ENCODE results near the gene NDUFA9.

The NDUFA9 gene

DNA sequence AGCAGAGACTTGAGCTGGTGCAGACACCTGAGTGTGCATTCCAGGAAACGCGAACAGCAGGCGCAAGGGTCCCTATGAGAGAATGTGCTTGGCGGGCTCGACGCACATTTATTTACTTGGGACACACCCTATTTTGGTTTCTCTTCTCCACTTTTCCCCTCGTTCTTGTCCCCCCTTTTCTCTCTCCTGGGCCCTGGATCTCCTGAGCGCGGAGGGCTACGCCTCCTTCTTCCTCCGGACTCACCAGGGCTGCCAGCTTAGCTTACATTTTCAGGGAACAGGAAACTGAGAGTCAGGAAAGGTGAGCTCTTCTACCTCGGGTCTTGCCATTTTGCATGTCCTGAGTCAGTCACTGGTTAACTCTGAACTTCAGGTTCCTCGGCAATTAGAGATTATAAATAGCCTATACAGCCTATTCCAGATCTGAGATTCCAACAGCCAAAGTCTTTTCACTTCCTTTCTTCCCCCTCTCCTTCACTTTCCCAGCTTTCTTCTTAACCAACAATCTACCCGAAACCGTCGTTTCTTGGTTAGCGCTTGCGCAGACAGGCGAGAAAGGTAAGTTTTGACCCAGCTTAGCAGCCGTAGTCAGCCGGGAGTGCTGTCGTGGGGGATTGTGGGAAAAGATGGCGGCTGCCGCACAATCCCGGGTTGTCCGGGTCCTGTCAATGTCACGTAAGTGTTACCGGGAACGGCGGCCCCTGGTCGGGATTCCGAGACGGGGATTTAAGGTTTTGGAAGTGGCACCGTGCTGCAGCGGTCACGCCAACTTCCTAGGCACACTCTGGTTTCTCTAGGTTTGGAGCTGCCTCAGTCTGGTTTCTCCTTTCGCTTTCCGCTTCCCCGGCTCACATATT lies at the start of gene NDUFA9, which contains the start of gene AKAP3:
Gene NDUFA9 (plus strand): TSS at position 614 of the 857 bp plus-strand sequence. CDS start 13 bp downstream, at position 627.
Gene AKAP3 (minus strand): TSS at position 551 of the 857 bp plus-strand sequence. CDS start 10,855 bp downstream, outside the sequence.
- H3K36me3 ChIP-seq (ENCODE audit: insufficient read depth, low read length), result no peaks in the 10 kb centered on the region
- H3K4me1 ChIP-seq (ENCODE audit: insufficient read depth, low read length, poor library complexity, severe bottlenecking), result peaks cover 45% of the 10 kb centered on the region
- H3K9me2 ChIP-seq (replicated peaks; ENCODE audit: low read depth, low read length), result no peaks in the 10 kb centered on the region
- no peaks in the 10 kb centered on the region for H3F3A ChIP-seq (ENCODE audit: low read depth)
- TF ChIP-seq, protein P1, sequence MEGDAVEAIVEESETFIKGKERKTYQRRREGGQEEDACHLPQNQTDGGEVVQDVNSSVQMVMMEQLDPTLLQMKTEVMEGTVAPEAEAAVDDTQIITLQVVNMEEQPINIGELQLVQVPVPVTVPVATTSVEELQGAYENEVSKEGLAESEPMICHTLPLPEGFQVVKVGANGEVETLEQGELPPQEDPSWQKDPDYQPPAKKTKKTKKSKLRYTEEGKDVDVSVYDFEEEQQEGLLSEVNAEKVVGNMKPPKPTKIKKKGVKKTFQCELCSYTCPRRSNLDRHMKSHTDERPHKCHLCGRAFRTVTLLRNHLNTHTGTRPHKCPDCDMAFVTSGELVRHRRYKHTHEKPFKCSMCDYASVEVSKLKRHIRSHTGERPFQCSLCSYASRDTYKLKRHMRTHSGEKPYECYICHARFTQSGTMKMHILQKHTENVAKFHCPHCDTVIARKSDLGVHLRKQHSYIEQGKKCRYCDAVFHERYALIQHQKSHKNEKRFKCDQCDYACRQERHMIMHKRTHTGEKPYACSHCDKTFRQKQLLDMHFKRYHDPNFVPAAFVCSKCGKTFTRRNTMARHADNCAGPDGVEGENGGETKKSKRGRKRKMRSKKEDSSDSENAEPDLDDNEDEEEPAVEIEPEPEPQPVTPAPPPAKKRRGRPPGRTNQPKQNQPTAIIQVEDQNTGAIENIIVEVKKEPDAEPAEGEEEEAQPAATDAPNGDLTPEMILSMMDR (conservative IDR thresholded peaks at IDR 0.05; ENCODE audit: low read length), result no peak
- no peak for TF ChIP-seq EZH2phosphoT487 (IDR thresholded peaks at IDR 0.05; ENCODE audit: borderline replicate concordance)
- peak within 1 kb of the TSS; percentile 81 for H3K9ac ChIP-seq (ENCODE audit: low read depth, low read length, poor library complexity, severe bottlenecking)
- H3K4me3 ChIP-seq (ENCODE audit: low read length, poor library complexity, severe bottlenecking), result peak within 1 kb of the TSS; percentile 93
- H3K9me3 ChIP-seq (ENCODE audit: insufficient read depth, low read depth, low read length), result no peaks in the 10 kb centered on the region
- peak within 1 kb of the TSS; percentile 92 for H3K4me2 ChIP-seq (ENCODE audit: low read depth, low read length, poor library complexity, severe bottlenecking)
- H2AFZ ChIP-seq (ENCODE audit: low read length), result peak within 1 kb of the TSS; percentile 94
- H4K20me1 ChIP-seq (ENCODE audit: insufficient read depth, low read length, poor library complexity, severe bottlenecking), result peaks cover 19% of the 10 kb centered on the region
- H3K27me3 ChIP-seq (ENCODE audit: insufficient read depth, low read length, poor library complexity, severe bottlenecking), result no peaks in the 10 kb centered on the region
- H3K79me2 ChIP-seq (ENCODE audit: insufficient read depth, low read length), result peaks cover 46% of the 10 kb centered on the region

DNA sequence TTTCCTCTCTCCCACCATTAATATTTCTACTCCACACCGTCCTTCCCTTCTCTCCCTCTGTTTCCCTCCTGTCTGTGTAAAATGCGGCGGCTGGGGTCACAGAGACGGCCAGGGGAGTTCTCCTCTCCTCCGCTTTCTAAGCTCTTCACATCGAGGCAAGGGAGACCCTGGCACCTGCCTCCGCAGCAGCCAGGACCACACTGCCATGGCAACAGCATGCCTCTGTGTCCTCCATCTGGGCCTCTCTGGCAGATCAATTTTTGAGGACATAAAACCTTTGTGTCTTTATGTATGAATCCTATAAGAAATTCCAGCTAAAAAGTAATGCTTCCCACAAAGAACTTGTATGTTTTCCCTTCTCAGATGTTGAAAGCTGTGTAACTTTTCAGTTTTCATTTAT lies 45.5 kb upstream of the NDUFA9 start:
- no peak overlapping the region for H2AFZ ChIP-seq (ENCODE audit: low read length)
- H4K20me1 ChIP-seq (ENCODE audit: insufficient read depth, low read length, poor library complexity, severe bottlenecking), result no peaks in the 10 kb centered on the region
- no peak overlapping the region for H3K4me2 ChIP-seq (ENCODE audit: low read depth, low read length, poor library complexity, severe bottlenecking)
- no peaks in the 10 kb centered on the region for H3K36me3 ChIP-seq (ENCODE audit: insufficient read depth, low read length)
- H3K4me3 ChIP-seq (ENCODE audit: low read length, poor library complexity, severe bottlenecking), result no peak overlapping the region
- no peaks in the 10 kb centered on the region for H3K27me3 ChIP-seq (ENCODE audit: insufficient read depth, low read length, poor library complexity, severe bottlenecking)
- H3F3A ChIP-seq (ENCODE audit: low read depth), result no peaks in the 10 kb centered on the region
- peaks cover 13% of the 10 kb centered on the region for H3K4me1 ChIP-seq (ENCODE audit: insufficient read depth, low read length, poor library complexity, severe bottlenecking)
- peaks cover 15% of the 10 kb centered on the region for H3K79me2 ChIP-seq (ENCODE audit: insufficient read depth, low read length)
- no peak for TF ChIP-seq EZH2phosphoT487 (IDR thresholded peaks at IDR 0.05; ENCODE audit: borderline replicate concordance)
- TF ChIP-seq, protein P1 (conservative IDR thresholded peaks at IDR 0.05; ENCODE audit: low read length), result no peak
- H3K9ac ChIP-seq (ENCODE audit: low read depth, low read length, poor library complexity, severe bottlenecking), result no peak overlapping the region
- no peaks in the 10 kb centered on the region for H3K9me2 ChIP-seq (replicated peaks; ENCODE audit: low read depth, low read length)
- no peaks in the 10 kb centered on the region for H3K9me3 ChIP-seq (ENCODE audit: insufficient read depth, low read depth, low read length)

DNA sequence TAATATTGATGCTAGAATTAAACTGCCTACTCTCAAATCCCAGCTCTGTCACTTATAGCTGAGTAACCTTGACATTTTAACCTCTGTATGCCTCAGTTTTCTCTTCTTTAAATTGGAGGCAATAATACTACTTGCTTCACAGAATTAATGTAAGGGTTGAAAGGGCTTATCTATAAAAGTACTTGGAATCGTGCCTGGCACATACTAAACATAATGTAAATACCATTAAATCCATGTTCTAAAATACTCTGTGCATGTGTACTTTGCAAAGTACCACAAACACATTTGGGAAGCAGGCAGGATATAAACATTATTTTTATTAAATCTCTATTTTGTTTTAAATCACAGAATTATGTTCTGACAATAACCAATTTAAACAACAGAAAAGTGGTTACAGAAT lies 45.0 kb upstream of the NDUFA9 start:
- Histone ChIP-seq H3K4me1 (ENCODE audit: insufficient read depth, low read length, poor library complexity, severe bottlenecking) (peaks cover 13% of the 10 kb centered on the region), H3F3A (ENCODE audit: low read depth) (no peaks in the 10 kb centered on the region), H3K9ac (ENCODE audit: low read depth, low read length, poor library complexity, severe bottlenecking) (no peak overlapping the region), H3K36me3 (ENCODE audit: insufficient read depth, low read length) (no peaks in the 10 kb centered on the region), H4K20me1 (ENCODE audit: insufficient read depth, low read length, poor library complexity, severe bottlenecking) (no peaks in the 10 kb centered on the region), H3K9me3 (ENCODE audit: insufficient read depth, low read depth, low read length) (no peaks in the 10 kb centered on the region), H3K79me2 (ENCODE audit: insufficient read depth, low read length) (peaks cover 15% of the 10 kb centered on the region), H3K9me2 (replicated peaks; ENCODE audit: low read depth, low read length) (no peaks in the 10 kb centered on the region), H3K4me3 (ENCODE audit: low read length, poor library complexity, severe bottlenecking) (no peak overlapping the region), H3K4me2 (ENCODE audit: low read depth, low read length, poor library complexity, severe bottlenecking) (no peak overlapping the region), H2AFZ (ENCODE audit: low read length) (no peak overlapping the region), H3K27me3 (ENCODE audit: insufficient read depth, low read length, poor library complexity, severe bottlenecking) (no peaks in the 10 kb centered on the region)
- TF ChIP-seq, protein P1 (conservative IDR thresholded peaks at IDR 0.05; ENCODE audit: low read length), result no peak
- TF ChIP-seq EZH2phosphoT487 (IDR thresholded peaks at IDR 0.05; ENCODE audit: borderline replicate concordance), result no peak

All from Loucy (cell line).